SK-N-SH (cell line): ENCODE measurements around the gene ANO2.

Source experiments
- EP300 ChIP-seq, 2 experiments: IDR thresholded peaks; 2 replicates each; pipeline versions ENCODE4 v1.4.0 to v1.6.1; 2012; ENCODE audit warnings: borderline replicate concordance in 1 of 2, low read depth in 1 of 2, low read length in 1 of 2
- GATA2 ChIP-seq: sonication (generic); formaldehyde crosslinking; IDR thresholded peaks from 2 replicates; pipeline ENCODE4 v1.5.0; 2020; ENCODE audit warnings: mild to moderate bottlenecking, missing genetic modification reagents
- IRF3 ChIP-seq: fragments of 150-350 bp; IDR thresholded peaks from 2 replicates; pipeline ENCODE4 v1.6.1; 2016; ENCODE audit warnings: mild to moderate bottlenecking, low read depth, low read length
- MXI1 ChIP-seq: IDR thresholded peaks from 2 replicates; pipeline ENCODE4 v1.6.1; 2012; ENCODE audit warnings: mild to moderate bottlenecking, low read depth, low read length, improper control_type of control experiment
- NFIC ChIP-seq: IDR thresholded peaks from 2 replicates; pipeline ENCODE4 v1.4.0; 2012; ENCODE audit warnings: borderline replicate concordance
- POLR2AphosphoS5 ChIP-seq: IDR thresholded peaks from 2 replicates; pipeline ENCODE4 v1.6.1; 2012; ENCODE audit warnings: low read depth, low read length
- RAD21 ChIP-seq: IDR thresholded peaks from 2 replicates; pipeline ENCODE4 v1.6.1; 2012; ENCODE audit warnings: mild to moderate bottlenecking, low read length
- RFX5 ChIP-seq: IDR thresholded peaks from 2 replicates; pipeline ENCODE4 v1.6.1; 2012; ENCODE audit warnings: mild to moderate bottlenecking, improper control_type of control experiment, low read length
- SIN3A ChIP-seq: IDR thresholded peaks from 2 replicates; pipeline ENCODE4 v1.6.1; 2012; ENCODE audit warnings: low read depth, mild to moderate bottlenecking, low read length, moderate library complexity, borderline replicate concordance
- SMC3 ChIP-seq: IDR thresholded peaks from 2 replicates; pipeline ENCODE4 v1.6.1; 2012; ENCODE audit warnings: low read depth, low read length, improper control_type of control experiment
- TF ChIP-seq, protein P1 (sequence below): fragments of 150-350 bp; IDR thresholded peaks from 2 replicates; pipeline ENCODE4 v1.6.1; 2017; ENCODE audit warnings: antibody characterized with exemption, low read length, low read depth, borderline replicate concordance
- TF ChIP-seq, protein P2 (sequence below): IDR thresholded peaks from 2 replicates; pipeline ENCODE4 v1.6.1; 2012; ENCODE audit warnings: mild to moderate bottlenecking, low read depth, low read length, moderate library complexity
- TF ChIP-seq, protein P3 (sequence below): fragments of 200-600 bp; sonication (generic); IDR thresholded peaks from 2 replicates; pipeline ENCODE4 v1.6.1; 2017; ENCODE audit warnings: antibody characterized with exemption, mild to moderate bottlenecking, moderate library complexity
- TF ChIP-seq, protein P4 (sequence below): IDR thresholded peaks from 2 replicates; pipeline ENCODE4; 2012

GRCh38 chr12:5720381-5721005 is 224.6 kb downstream of the ANO2 start:
- no peak for TF ChIP-seq IRF3
- TF ChIP-seq, protein P1, sequence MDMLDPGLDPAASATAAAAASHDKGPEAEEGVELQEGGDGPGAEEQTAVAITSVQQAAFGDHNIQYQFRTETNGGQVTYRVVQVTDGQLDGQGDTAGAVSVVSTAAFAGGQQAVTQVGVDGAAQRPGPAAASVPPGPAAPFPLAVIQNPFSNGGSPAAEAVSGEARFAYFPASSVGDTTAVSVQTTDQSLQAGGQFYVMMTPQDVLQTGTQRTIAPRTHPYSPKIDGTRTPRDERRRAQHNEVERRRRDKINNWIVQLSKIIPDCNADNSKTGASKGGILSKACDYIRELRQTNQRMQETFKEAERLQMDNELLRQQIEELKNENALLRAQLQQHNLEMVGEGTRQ = no peak
- no peak for TF ChIP-seq POLR2AphosphoS5
- TF ChIP-seq, protein P2, sequence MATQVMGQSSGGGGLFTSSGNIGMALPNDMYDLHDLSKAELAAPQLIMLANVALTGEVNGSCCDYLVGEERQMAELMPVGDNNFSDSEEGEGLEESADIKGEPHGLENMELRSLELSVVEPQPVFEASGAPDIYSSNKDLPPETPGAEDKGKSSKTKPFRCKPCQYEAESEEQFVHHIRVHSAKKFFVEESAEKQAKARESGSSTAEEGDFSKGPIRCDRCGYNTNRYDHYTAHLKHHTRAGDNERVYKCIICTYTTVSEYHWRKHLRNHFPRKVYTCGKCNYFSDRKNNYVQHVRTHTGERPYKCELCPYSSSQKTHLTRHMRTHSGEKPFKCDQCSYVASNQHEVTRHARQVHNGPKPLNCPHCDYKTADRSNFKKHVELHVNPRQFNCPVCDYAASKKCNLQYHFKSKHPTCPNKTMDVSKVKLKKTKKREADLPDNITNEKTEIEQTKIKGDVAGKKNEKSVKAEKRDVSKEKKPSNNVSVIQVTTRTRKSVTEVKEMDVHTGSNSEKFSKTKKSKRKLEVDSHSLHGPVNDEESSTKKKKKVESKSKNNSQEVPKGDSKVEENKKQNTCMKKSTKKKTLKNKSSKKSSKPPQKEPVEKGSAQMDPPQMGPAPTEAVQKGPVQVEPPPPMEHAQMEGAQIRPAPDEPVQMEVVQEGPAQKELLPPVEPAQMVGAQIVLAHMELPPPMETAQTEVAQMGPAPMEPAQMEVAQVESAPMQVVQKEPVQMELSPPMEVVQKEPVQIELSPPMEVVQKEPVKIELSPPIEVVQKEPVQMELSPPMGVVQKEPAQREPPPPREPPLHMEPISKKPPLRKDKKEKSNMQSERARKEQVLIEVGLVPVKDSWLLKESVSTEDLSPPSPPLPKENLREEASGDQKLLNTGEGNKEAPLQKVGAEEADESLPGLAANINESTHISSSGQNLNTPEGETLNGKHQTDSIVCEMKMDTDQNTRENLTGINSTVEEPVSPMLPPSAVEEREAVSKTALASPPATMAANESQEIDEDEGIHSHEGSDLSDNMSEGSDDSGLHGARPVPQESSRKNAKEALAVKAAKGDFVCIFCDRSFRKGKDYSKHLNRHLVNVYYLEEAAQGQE = no peak
- TF ChIP-seq, protein P3, sequence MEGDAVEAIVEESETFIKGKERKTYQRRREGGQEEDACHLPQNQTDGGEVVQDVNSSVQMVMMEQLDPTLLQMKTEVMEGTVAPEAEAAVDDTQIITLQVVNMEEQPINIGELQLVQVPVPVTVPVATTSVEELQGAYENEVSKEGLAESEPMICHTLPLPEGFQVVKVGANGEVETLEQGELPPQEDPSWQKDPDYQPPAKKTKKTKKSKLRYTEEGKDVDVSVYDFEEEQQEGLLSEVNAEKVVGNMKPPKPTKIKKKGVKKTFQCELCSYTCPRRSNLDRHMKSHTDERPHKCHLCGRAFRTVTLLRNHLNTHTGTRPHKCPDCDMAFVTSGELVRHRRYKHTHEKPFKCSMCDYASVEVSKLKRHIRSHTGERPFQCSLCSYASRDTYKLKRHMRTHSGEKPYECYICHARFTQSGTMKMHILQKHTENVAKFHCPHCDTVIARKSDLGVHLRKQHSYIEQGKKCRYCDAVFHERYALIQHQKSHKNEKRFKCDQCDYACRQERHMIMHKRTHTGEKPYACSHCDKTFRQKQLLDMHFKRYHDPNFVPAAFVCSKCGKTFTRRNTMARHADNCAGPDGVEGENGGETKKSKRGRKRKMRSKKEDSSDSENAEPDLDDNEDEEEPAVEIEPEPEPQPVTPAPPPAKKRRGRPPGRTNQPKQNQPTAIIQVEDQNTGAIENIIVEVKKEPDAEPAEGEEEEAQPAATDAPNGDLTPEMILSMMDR = no peak
- TF ChIP-seq RFX5 = no peak
- no peak for TF ChIP-seq EP300 (IDR thresholded peaks at IDR 0.05; ENCODE audit: borderline replicate concordance in 1 of 2, low read depth in 1 of 2, low read length in 1 of 2)
- TF ChIP-seq MXI1 = no peak
- no peak for TF ChIP-seq RAD21
- TF ChIP-seq SMC3 = no peak
- TF ChIP-seq GATA2 (CRISPR knock-in tag) = no peak
- TF ChIP-seq, protein P4, sequence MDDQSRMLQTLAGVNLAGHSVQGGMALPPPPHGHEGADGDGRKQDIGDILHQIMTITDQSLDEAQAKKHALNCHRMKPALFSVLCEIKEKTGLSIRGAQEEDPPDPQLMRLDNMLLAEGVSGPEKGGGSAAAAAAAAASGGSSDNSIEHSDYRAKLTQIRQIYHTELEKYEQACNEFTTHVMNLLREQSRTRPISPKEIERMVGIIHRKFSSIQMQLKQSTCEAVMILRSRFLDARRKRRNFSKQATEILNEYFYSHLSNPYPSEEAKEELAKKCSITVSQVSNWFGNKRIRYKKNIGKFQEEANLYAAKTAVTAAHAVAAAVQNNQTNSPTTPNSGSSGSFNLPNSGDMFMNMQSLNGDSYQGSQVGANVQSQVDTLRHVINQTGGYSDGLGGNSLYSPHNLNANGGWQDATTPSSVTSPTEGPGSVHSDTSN = no peak
- TF ChIP-seq SIN3A = no peak
- TF ChIP-seq NFIC = no peak
